GM20000 (cell line): Measurements from ENCODE around the gene FLT3.
"Not testable (repeated sequence)": the region's sequence is repeated elsewhere in the genome, so short reads cannot be mapped to it uniquely, and the experiment has no call there.

Source experiments
- DNase-seq: peaks from one replicate; pipeline ENCODE4 v3.0.0; 2012; ENCODE audit warnings: low spot score
- CTCF ChIP-seq: IDR thresholded peaks from 2 replicates; pipeline ENCODE4 v1.5.1; 2012; ENCODE audit warnings: mild to moderate bottlenecking, control low read depth; ENCODE audit errors: extremely low read depth, missing control alignments

Gene FLT3

GRCh38 chr13:28041031-28041461, 59.3 kb downstream of the FLT3 start:
- TF ChIP-seq CTCF, result no peak
- no peak for DNase-seq

GRCh38 chr13:28037399-28037798, 63.0 kb downstream of the FLT3 start:
- peak; percentile 28 for DNase-seq
- TF ChIP-seq CTCF, result no peak

- no peak for TF ChIP-seq CTCF
- DNase-seq, result no peak
Observed at GRCh38 chr13:28035146-28035782, 65.1 kb downstream of the FLT3 start.

- no peak for TF ChIP-seq CTCF
- DNase-seq, result no peak
Observed at GRCh38 chr13:28033894-28034655, 66.3 kb downstream of the FLT3 start.

- not testable (repeated sequence) for DNase-seq
Observed at GRCh38 chr13:28032438-28032837, 67.9 kb downstream of the FLT3 start.

GRCh38 chr13:28031896-28032288, 68.5 kb downstream of the FLT3 start:
- TF ChIP-seq CTCF, result no peak
- DNase-seq, result no peak

GRCh38 chr13:28031220-28031895, 69.0 kb downstream of the FLT3 start:
- no peak for TF ChIP-seq CTCF
- DNase-seq, result peak; percentile 26
